ENCODE measurements around the gene SNRK.

GRCh38 chr3:43370293-43370980, 84.1 kb downstream of the SNRK start:
- TF ChIP-seq, protein P1, sequence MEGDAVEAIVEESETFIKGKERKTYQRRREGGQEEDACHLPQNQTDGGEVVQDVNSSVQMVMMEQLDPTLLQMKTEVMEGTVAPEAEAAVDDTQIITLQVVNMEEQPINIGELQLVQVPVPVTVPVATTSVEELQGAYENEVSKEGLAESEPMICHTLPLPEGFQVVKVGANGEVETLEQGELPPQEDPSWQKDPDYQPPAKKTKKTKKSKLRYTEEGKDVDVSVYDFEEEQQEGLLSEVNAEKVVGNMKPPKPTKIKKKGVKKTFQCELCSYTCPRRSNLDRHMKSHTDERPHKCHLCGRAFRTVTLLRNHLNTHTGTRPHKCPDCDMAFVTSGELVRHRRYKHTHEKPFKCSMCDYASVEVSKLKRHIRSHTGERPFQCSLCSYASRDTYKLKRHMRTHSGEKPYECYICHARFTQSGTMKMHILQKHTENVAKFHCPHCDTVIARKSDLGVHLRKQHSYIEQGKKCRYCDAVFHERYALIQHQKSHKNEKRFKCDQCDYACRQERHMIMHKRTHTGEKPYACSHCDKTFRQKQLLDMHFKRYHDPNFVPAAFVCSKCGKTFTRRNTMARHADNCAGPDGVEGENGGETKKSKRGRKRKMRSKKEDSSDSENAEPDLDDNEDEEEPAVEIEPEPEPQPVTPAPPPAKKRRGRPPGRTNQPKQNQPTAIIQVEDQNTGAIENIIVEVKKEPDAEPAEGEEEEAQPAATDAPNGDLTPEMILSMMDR (conservative IDR thresholded peaks at IDR 0.05) = no peak
- TF ChIP-seq EZH2 (IDR thresholded peaks at IDR 0.05; ENCODE audit: low read depth) = no peak
